Fibroblast of mammary gland (primary cell): ENCODE measurements around the gene PDK1.

ENCODE experiments used
- DNase-seq: peaks from one replicate; pipeline ENCODE4 v3.0.0-alpha.2; 2010; ENCODE audit warnings: low read depth
- H3K4me3 ChIP-seq: 2 replicates; pipeline ENCODE4 v1.5.1; 2011; ENCODE audit warnings: low read depth, mild to moderate bottlenecking, low read length, moderate library complexity; ENCODE audit not compliant: control insufficient read depth
- TF ChIP-seq, protein P1 (sequence below): conservative IDR thresholded peaks from 2 replicates; pipeline ENCODE4 v1.5.1; 2011; ENCODE audit warnings: low read depth, low read length, inconsistent platforms; ENCODE audit not compliant: control insufficient read depth, insufficient read depth

PDK1 gene

DNA sequence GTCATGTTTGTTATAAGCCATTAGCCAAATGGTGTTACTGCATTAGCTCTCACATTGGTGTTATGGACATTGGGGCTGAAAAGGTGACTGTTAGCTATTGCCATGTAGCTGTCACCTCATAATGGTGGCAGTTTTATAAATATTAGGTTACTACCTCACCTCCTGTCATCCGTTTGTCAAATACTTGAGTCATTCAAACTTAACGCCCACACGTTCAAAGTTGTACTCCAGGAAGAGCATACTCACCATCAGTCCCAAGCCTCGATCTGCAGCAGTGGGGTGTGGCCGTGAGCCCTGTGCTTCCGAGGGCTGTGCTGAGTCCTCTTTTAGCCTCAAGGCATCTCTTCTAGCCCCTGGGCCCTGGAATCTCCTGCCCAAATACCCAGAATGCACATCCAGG lies 87.3 kb downstream of the PDK1 start:
- TF ChIP-seq, protein P1, sequence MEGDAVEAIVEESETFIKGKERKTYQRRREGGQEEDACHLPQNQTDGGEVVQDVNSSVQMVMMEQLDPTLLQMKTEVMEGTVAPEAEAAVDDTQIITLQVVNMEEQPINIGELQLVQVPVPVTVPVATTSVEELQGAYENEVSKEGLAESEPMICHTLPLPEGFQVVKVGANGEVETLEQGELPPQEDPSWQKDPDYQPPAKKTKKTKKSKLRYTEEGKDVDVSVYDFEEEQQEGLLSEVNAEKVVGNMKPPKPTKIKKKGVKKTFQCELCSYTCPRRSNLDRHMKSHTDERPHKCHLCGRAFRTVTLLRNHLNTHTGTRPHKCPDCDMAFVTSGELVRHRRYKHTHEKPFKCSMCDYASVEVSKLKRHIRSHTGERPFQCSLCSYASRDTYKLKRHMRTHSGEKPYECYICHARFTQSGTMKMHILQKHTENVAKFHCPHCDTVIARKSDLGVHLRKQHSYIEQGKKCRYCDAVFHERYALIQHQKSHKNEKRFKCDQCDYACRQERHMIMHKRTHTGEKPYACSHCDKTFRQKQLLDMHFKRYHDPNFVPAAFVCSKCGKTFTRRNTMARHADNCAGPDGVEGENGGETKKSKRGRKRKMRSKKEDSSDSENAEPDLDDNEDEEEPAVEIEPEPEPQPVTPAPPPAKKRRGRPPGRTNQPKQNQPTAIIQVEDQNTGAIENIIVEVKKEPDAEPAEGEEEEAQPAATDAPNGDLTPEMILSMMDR: no peak
- H3K4me3 ChIP-seq: no peak overlapping the region
- DNase-seq: peak; percentile 93

DNA sequence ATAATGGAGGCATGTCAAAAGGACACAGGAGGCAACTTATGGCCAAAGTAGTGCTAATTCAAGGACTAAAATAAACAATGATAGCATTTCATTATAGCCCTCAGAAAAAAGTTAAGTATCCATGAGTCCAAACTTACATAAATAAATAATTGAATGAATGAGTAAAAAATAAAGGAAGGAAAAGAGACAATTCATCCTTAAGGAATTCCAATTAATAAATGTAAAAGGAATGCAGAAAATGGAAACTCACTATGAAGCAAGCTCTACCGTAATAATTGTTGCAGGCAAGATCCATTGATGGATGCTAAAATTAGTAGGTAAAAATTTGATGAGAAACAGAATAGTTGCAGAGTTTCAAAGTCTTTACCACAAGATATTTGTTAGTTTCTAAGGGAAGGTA lies 91.5 kb downstream of the PDK1 start:
- TF ChIP-seq, protein P1: no peak
- H3K4me3 ChIP-seq: no peak overlapping the region
- DNase-seq: peak; percentile 67

DNA sequence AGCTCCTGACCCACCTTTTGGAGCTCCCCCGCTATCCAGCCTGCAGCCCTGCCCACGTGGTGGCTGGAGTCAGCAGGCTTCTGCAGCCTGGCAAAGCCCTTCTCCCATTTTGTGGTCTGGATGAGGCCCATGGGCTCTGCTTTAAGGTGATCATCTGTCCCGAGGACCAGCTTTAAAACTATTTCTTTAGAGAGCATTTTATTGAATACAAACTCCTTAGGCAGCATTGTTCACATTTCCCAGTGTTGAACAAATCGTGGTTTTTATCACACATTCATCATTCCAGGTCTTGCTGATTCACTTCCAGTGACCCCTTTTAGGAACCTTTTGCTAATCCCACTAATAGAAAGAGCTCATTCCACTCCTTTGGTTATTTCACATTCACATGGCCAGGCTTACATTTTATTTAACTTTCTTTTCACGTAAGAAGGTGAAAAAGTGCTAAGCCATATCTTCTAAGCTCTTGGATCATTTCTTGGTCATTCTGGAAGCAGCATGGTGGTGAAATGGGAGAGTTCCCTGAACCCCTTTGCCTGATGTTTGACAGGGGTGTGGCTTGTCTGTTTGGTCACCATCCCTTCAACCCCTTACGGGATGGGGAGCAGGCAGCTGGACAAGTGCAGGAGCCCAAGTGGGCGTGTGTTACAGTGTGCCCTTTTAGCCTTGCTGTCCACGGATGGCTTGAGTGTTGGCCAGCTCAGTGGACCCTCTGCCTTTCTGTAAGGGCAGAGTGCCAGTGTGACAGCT lies 99.4 kb downstream of the PDK1 start:
- TF ChIP-seq, protein P1: no peak
- peak overlapping the region; percentile 4 for H3K4me3 ChIP-seq
- peak; percentile 97 for DNase-seq

DNA sequence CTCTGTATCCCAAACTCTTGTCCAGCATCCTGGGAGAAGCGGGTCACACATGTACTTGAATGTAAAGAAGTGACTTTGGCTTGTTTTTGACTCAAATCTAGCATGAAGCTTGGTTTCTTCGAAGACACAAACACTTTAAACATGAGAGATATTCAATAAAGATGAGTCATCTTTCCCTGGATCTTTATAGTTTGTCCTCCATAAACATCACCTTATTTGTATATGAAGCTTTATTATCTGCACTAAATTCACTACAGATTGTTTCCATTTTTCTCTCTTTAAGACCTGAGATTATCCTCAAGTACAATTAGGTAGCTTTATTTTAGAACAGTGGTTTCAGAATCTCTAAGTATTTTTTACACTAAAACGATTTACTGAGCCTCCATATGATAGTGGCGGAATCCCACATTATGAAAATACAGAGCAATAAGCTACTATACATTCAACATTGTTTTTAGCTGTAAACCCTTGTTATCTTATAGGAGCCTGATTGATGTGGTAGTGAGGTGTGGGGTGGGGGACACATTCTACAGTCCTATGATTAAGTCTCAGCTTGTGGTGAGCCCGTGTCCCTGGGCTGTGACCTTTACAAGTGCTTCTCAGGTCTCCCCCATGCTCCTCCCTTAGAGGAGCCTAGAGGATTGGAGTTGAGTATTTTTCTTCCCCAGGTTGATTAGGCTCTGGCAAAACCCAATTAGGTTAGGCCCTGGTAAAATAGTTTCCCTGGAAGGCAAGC lies 100.1 kb downstream of the PDK1 start:
- TF ChIP-seq, protein P1: no peak
- H3K4me3 ChIP-seq: no peak overlapping the region
- no peak for DNase-seq
